ENCODE measurements around the gene ELF4. TPM values are rescaled to one million over a fixed set of nuclear protein-coding genes. Genes with fewer than 3 reads are reported as not detected.

Gene ELF4
- polyA plus RNA-seq, 4 donors = 11.4 to 15.2 (median 13.2) TPM

GRCh38 chrX:130053236-130053635 lies 57.1 kb downstream of the ELF4 start:
- no peak for DNase-seq (ENCODE audit: low read depth in 4 of 4, low spot score in 3 of 4)

GRCh38 chrX:130051176-130051845 lies 59.0 kb downstream of the ELF4 start:
- no peak for DNase-seq (ENCODE audit: low read depth in 4 of 4, low spot score in 3 of 4)

- no peak for DNase-seq (ENCODE audit: low read depth in 4 of 4, low spot score in 3 of 4)
Observed at GRCh38 chrX:130049821-130050220, 60.5 kb downstream of the ELF4 start.

- no peak for DNase-seq (ENCODE audit: low read depth in 4 of 4, low spot score in 3 of 4)
Observed at GRCh38 chrX:130048686-130049222, 61.5 kb downstream of the ELF4 start.

GRCh38 chrX:130047416-130047815 lies 62.9 kb downstream of the ELF4 start:
- DNase-seq (ENCODE audit: low read depth in 4 of 4, low spot score in 3 of 4) = no peak

GRCh38 chrX:130039847-130040246 lies 70.5 kb downstream of the ELF4 start:
- no peak for DNase-seq (ENCODE audit: low read depth in 4 of 4, low spot score in 3 of 4)

GRCh38 chrX:130034178-130034577 lies 76.1 kb downstream of the ELF4 start:
- DNase-seq (ENCODE audit: low read depth in 4 of 4, low spot score in 3 of 4) = no peak

- DNase-seq (ENCODE audit: low read depth in 4 of 4, low spot score in 3 of 4) = no peak
Observed at GRCh38 chrX:130032552-130032951, 77.7 kb downstream of the ELF4 start.

- no peak for DNase-seq (ENCODE audit: low read depth in 4 of 4, low spot score in 3 of 4)
Observed at GRCh38 chrX:130030826-130031225, 79.5 kb downstream of the ELF4 start.

GRCh38 chrX:130028196-130028595 lies 82.1 kb downstream of the ELF4 start:
- no peak for DNase-seq (ENCODE audit: low read depth in 4 of 4, low spot score in 3 of 4)

GRCh38 chrX:130027569-130027968 lies 82.7 kb downstream of the ELF4 start:
- no peak for DNase-seq (ENCODE audit: low read depth in 4 of 4, low spot score in 3 of 4)

- DNase-seq (ENCODE audit: low read depth in 4 of 4, low spot score in 3 of 4) = no peak
Observed at GRCh38 chrX:130025256-130025655, 85.0 kb downstream of the ELF4 start.

GRCh38 chrX:130024127-130024526 lies 86.2 kb downstream of the ELF4 start:
- peak; percentile 15 to 51 (median 41) for DNase-seq (ENCODE audit: low read depth in 4 of 4, low spot score in 3 of 4)

- DNase-seq (ENCODE audit: low read depth in 4 of 4, low spot score in 3 of 4) = no peak
Observed at GRCh38 chrX:130020661-130021324, 89.5 kb downstream of the ELF4 start.

- no peak for DNase-seq (ENCODE audit: low read depth in 4 of 4, low spot score in 3 of 4)
Observed at GRCh38 chrX:130018143-130018542, 92.2 kb downstream of the ELF4 start.

GRCh38 chrX:130015181-130015580 lies 95.1 kb downstream of the ELF4 start:
- DNase-seq (ENCODE audit: low read depth in 4 of 4, low spot score in 3 of 4) = no peak

Other genes with a start within 250 kb of the ELF4 start
- 10 to 100 TPM; 24.2 to 25.7 (median 25.2) TPM for gene UTP14A, start 204.3 kb downstream of the ELF4 start, polyA plus RNA-seq (ENCODE audit: insufficient read length in 4 of 4)
- gene BCORL1, start 127.9 kb downstream of the ELF4 start, polyA plus RNA-seq (ENCODE audit: insufficient read length in 4 of 4) = 10 to 100 TPM; 17.2 to 21.4 (median 18.0) TPM
- gene AIFM1, start 55.3 kb upstream of the ELF4 start, polyA plus RNA-seq (ENCODE audit: insufficient read length in 4 of 4) = 10 to 100 TPM; 88.7 to 95.9 (median 92.2) TPM
- gene RAB33A, start 61.5 kb upstream of the ELF4 start, polyA plus RNA-seq (ENCODE audit: insufficient read length in 4 of 4) = under 1 TPM; 0.33 to 0.71 (median 0.48) TPM
- 1 to 10 TPM; 5.6 to 8.1 (median 7.4) TPM for gene ZNF280C, start 158.4 kb upstream of the ELF4 start, polyA plus RNA-seq (ENCODE audit: insufficient read length in 4 of 4)
- 10 to 100 TPM; 20.7 to 27.0 (median 21.4) TPM for gene SLC25A14, start 229.4 kb upstream of the ELF4 start, polyA plus RNA-seq (ENCODE audit: insufficient read length in 4 of 4)